HG03354 (cell line): ENCODE results near the gene DGKG.

Source experiments
- ATAC-seq: cut with Tn5 transposase; IDR thresholded peaks from one replicate; pipeline ENCODE4 v1.9.1; 2021; ENCODE audit warnings: mild to moderate bottlenecking; ENCODE audit not compliant: unreplicated experiment, poor library complexity, severe bottlenecking

The DGKG gene

GRCh38 chr3:186124592-186124991, 237.4 kb downstream of the DGKG start:
- ATAC-seq, result no peak

DNA sequence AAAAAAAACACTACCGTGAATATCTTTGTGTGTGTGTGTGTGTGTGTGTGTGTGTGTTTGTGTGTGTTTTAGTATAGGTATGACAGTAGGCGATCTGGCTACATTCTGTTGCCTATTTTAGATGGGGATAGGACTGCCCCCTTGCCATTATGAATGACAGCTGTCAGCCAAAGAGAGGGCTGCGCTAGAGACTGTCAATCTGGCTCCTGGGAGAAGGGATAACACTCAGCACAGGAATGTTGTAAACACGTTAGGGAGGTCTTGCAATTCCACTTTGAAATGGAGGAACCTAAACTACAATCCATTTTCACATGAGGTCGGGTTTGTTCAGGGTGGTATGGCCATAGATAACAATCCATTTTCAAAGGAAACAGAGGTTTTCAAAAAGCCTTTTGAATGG, 239.0 kb downstream of the DGKG start:
- ATAC-seq, result no peak

DNA sequence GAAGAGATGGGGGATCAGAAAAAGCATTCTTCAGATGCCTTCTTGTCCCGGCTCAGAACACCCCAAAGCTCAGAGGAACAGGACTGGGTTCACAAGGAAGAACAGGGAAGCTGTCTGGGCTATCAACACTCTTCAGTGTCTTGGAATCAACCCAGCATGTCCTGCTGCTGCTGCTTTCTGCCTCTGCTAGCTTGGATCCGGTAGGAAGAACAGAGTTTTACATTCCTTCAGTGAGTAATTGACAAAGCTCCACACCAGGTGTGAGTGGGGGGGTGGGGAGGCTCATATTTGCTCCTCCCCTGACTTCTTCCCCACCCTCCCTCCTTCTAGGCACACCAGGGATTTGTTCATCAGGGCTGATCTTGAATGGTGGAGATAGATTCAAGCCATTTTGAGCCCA, 240.1 kb downstream of the DGKG start:
- no peak for ATAC-seq

- no peak for ATAC-seq
Measured at GRCh38 chr3:186121278-186121677, 240.8 kb downstream of the DGKG start.

DNA sequence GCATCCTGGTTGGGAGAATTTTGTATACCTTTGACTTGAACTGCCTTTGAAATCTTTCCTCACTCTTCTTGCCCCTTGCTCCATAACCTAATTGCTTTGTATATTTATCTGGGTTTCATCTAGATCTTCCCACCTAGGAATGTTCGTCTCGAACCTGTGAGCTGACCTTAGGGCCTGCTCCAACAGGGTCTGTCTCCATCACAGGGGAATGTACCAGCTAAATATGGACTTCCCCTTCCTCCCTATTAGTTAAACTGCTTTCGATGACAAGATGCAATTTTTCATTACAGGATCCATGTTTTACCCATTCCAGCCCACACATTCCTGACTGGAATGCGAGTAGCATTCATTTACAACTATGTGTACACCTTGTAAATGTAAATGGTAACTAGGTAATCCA, 242.5 kb downstream of the DGKG start:
- ATAC-seq, result no peak

GRCh38 chr3:186118692-186119091, 243.3 kb downstream of the DGKG start:
- ATAC-seq, result no peak

DNA sequence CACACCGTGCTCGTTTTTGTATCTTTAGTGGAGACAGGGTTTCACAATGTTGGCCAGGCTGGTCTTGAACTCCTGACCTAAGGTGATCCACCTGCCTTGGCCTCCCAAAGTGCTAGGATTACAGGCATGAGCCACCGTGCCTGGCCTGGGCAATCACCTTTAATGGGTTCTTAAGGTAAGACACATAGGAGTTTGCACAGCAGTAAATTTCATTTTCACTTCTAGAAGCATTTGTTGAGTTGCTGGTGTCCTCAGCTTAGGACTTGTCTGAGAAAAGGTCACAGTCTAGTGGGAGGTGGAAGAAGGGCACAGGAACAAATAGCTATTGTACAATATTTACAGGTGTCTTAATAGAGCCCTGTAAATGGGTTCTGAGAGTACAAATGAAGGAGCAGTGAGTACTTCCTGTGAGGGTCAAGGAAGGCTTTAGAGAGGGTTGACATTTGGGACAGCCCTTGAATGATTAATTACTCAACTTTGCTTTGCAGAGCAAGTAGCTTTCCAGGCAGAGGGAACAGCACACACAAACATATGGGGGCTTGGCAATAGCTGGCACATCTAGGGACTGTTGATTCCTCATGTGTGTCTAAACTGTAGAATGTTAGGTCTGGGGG, 244.4 kb downstream of the DGKG start:
- ATAC-seq, result no peak

DNA sequence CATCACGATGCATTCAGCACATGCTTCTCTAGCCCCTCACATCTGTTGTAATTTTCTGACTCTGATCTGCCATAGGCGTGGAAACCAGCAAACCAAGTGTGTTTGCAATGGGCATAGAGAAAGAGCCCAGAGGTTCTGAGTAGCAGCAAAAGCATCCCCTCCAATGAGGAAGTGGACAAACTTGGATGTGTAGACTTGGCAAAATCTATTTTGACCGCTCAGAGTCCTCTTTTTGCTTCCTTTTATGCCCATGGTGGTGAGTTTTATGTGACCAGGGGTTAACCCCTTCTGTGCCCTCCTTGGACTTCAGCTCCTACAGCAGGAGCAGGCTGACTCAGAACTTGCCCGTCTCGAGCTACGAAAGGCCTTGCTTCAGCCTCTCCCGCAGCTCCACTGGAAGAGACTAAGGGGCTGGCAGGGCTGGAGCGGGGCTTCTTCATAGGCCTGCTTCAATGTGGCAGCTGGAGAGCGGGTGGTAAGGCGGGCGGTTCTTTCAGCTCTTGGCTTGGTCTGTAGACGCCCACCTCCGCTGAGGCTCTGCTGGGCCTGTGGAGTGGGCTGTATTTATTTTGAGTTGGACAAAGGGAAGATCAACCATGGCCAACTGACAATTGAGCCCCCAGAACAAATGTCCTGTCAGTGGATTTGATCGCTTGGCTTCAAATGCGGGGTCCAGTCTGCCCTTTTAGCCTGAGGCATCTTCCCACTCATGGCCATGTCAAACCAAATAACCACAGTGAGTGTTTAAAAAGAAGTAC, 246.6 kb downstream of the DGKG start:
- no peak for ATAC-seq

DNA sequence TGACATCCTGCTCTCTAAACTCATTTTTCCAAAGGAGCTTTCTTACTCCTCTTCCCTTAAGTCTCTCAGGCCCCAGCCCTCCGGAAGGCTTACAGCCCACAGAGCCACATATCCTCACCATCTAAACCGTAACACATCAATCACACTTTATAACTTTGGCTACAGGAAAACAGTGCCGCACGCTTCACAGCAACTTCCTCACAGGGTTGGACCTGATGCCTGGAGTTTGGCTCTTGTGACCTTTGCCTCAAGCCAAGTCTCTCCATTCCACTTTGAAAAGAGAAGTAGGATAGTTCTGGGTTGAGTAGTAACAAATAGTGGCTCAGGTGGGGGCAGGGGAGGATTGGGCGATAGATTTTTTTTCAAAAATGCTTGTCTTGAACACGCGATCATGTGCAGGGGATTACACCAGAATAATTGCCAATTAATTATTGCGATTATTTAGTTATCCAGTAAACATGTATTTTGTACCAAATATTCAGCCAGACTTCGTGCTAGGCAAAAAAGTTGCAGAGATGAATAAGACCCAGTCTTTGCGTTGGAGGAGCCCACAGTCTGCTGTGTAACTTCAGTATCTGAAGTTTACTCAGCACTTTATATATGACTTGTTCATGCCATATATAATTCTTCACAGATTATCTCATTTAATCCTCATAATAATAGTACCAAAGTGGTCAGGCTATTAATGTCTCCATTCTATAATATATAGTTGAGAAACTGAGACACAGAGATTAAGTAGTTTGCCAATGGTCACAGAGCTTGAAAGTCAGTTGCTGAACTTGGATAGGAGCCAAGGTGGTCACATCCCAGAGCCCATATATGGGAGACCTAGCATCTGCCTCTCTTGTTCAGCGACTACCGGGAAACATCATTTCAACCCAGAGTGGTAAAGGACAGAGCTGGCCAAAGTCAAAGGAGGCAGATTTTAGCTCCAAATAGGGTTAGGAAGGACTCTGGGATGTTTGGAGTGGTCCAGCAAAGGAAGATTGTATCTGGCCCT, 250.8 kb downstream of the DGKG start:
- ATAC-seq, result no peak

DNA sequence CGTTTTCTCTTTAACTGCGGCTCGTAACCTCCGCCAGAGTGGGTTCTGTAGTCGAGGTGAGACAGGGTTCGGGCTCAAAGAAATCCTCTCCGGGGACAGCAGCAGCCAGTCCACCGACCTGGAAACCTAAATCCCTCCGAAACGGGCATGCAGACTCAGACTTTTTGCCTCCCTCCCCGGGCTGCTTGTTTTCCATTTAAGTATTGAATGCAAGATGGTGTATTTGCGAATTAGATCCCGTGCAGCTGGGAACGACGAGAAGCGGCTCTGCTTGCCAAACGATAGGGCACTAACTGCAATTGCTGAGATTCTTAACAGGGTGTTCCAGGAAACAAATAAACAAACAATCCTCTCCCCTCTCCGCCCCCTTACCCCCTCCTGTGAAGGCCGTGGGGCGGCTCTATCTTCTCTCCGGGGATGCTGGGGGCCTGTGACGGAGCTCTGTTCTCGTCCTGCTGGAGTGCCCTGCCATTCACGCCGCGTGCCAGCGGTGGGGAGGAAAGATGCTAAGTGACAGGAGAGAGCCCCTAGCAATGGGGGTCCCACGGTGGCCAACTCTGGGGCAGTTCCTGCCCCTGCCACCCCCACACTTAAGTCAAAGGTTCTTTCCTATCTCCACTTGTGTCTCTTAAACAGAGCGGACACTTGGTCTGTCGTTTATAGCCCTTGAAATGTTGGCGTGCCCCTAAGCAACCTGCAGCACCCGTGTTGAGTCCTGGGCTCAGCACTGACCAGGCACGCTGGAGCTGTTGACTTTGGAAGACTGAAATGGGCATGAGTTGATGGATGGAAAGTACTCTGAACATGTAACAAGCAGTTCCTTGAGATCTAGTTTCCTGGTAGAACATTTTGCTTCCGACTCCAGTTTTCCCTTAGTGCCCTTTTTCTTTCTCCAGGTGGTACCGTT, 251.9 kb downstream of the DGKG start:
- no peak for ATAC-seq

DNA sequence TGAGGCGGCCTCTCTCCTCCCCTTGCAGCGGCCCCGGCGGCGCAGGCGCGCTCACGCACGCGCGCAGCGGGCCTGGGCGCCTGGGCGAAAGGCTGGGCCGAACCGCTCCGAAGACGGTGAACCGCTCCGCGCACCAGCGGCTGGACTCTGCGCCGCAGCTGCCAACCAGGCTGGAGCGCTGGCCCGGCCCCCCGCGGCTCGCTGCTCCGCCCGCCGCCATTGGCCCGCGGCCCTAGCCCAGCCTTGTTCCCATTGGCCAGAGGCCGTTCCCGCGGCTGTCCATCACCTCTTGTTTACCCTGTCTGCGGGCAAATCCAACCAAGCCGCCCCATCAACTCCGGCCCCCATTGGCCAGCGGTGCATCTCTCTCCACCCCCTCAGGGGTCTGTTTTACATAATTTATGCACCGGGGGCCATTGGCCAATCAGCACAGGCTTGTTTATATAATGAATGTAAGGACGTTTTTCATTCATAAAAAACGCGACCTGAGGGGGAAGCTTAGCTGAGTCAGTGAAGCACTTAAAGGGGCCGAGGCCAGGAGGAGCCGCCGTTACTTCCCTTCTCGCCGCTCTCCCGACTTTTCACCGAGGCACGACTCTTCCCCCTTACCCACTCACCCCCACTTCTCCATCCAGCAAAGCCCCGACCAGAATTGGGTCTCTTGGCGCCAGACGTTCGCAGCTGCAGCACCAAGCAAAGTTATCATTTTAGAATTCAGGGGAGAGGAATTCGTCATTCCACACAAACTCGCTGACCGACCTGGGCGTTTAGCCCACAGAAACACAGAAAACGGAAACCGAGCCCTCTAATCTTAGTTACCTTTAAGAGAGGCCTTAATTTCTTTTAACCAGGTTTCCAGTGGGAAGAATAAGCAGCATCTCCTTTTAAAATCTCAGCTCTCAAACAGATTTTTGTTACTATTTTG, 252.8 kb downstream of the DGKG start, which contains the start of gene ETV5:
TSS of gene ETV5 (minus strand) at position 149 of the 925 bp plus-strand sequence. CDS start 3,221 bp downstream, outside the sequence.
- peak; percentile 94 for ATAC-seq

DNA sequence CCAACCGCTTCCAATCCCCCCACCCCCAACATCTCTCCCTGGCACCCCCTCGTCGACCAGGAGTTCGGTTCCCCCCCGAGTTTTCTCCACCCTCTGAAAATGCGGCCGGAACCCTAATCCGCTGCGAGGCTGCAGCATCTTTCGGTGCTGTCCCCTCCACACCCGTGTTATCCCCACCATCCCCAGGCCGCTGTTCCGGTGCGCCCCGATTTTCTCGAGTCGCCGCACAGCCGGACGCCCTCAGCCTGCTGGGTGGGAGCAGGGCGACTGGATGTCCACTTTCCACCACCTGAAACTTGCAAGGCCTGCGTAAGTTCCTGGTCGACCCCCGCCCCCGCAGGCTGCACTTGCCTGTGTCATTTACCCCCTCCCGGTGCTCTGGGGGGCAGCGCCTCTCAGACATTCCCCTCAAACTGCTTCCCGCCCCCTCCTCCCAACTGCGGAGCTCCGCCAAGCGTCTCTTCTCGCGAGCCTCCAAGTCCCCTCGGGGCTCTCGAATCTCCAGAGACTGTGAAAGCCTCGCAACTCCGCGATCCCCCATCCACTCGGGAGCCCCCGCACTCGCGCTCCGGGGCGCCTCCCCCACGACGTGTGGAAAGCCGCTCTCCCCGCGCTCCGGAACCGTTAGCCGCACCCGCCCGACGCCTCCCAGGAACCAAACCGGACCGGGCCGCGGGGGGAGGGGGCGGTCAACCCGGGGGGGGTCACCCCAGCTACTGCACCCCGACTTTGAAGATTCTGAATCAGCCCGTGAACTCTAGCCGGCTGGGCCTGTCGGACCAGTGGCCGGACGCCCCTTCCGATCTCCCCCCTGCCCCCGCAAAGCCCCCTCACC, 253.7 kb downstream of the DGKG start:
- ATAC-seq, result no peak

DNA sequence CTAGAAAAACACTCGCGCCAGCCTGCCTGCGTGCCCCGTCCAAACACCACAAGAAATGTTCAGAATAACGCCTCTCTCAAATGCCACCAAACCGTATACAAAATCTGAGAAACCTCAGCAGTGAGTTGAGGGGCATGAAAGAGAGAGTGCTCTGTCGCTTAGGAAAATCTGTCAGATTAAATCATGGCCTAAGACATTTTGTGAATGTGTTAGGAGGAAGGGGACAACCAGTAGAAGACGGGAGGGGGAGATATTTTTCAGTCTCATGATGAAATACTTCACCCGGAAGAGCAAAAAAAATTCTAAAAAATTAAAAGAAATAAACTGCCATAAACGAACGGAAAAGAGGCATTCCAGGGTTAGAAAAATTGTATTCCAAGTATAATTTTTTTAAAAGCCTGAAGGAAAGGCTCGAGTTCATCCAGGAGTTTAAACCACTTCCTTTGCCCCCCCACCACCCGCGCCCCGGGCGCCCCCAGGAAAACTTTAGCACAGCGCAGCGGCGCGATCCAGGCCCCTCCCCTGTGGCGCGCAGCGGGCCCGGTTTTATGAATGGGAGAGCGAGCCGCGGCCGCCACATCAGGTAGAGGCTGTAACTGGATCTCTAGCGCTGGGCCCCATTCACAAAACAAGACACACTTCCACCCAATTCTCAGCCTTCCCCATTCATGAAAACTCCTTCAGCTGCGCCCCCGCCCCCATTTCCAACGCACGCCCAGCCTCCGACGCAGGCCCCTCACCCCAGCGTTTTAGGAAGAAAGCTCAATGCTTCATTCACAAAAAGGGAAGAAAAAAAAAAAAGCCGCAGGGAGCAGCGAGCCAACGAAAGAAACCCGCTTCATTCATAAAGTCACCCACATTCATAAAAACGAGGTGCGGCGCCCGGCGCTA, 254.6 kb downstream of the DGKG start:
- no peak for ATAC-seq

GRCh38 chr3:186105543-186105942, 256.5 kb downstream of the DGKG start:
- no peak for ATAC-seq

DNA sequence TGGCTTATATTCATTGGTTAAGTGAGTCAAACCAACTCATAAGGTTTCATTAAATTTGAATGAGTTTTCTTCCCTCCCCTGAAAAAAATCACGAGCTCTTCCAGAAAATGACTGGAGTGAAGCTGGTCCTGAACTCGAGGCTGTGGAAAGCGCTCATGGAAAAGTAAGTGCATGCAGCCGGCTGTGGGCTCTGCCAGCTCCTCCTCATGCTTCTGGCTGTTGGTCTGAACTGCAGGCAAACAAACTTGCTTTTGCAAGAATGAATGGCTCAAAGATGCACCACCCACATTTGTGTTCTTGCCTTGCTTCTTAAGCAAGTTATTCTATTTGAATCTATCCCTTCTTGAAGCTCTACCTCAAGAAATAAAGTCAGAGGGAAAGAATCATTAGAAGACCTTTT, 259.3 kb downstream of the DGKG start:
- ATAC-seq, result no peak

DNA sequence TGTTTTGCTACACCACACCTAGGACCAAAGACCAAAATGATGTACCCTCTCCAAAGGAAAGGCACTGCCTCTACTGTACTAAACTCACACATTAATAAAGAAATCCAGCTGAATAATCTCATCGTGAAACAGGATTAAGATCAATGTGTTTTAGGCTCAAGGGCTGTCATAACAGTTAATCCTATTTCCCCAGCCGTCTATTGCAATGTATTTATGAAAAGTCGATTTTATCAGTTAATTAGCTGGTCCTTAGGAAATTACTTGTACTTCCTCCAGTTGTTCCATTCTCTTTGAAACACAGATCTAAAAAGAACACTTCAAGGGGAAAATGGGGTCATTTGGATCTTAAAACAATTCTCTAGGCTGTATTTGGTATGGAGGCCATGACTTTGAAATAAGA, 261.6 kb downstream of the DGKG start:
- ATAC-seq, result no peak

DNA sequence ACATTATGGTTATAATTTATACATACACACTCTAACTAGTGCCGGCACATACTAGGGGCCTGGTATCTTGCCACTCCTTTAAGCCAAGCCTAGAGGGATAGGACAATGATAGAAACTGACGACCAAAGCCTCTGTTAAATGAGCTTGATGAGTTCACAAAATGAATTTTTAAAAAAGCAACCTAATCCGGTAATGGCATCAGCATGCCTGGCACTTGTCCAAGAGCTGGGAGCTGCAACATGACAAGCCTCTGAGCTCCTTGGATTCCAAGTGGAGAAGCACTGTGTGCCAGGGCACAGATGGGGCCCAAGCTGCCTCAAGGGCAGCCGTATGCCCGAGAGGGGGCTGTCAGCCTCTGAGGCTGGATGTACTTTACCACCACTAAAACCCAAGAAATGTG, 262.9 kb downstream of the DGKG start:
- no peak for ATAC-seq
